22Rv1 (cell line): ENCODE measurements around the gene NDRG2.
A peak's percentile ranks its signal among the peaks of the same experiment; 100 is the strongest.
"Not testable (repeated sequence)": the region's sequence is repeated elsewhere in the genome, so short reads cannot be mapped to it uniquely, and the experiment has no call there.

Source experiments
- H3K27ac ChIP-seq: fragments of 450-650 bp; 2 replicates; pipeline ENCODE4 v1.5.1; 2017
- CTCF ChIP-seq: fragments of 450-650 bp; IDR thresholded peaks from 2 replicates; pipeline ENCODE4 v1.5.1; 2017; ENCODE audit warnings: mild to moderate bottlenecking
- ZFX ChIP-seq: fragments of 450-650 bp; IDR thresholded peaks from 2 replicates; pipeline ENCODE4 v1.6.1; 2017; ENCODE audit warnings: antibody characterized with exemption, borderline replicate concordance

NDRG2 gene

GRCh38 chr14:21016413-21017190, 8.3 kb downstream of the NDRG2 start:
- TF ChIP-seq CTCF (no peak), ZFX (no peak)
- H3K27ac ChIP-seq: no peak overlapping the region

DNA sequence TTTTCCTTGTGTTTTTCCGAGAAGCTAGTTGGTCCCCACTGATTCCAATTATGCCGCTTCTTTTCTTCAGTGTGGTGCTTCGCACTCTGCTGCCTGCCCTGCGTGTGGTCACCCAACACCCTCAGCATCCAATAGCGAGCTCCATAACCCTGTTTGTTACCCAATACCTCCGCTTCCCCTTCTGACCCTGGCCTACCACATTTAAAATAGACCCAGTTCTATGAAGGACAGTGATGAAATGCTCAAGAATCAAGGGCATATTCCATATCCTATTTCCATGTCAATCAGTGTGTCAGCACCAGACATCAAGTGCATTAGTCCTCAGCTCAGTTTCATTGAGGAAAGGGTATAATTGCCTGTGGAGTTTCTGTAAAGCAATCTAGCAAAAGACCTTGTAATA, 9.5 kb downstream of the NDRG2 start:
- TF ChIP-seq ZFX (no peak), CTCF (no peak)
- no peak overlapping the region for H3K27ac ChIP-seq

DNA sequence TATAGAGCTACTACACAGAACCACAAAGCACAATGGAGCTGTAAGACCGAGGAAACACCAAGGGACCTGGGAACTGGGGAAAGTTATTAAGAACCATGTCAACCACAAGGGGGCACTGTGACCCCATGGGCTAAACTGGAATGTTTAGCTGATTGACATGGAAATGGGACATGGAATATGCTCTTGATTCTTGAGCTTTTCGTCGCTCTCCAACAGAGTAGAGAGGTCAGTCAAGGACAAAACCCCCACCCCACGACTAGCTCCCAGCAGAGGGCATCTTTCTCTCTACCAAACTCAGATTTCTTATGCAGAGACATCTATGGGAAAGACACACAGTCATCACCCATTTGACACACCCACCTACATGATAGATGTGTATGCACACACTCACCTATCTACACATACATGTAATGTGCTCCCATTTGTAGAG, 10.1 kb downstream of the NDRG2 start:
- no peak overlapping the region for H3K27ac ChIP-seq
- TF ChIP-seq ZFX (no peak), CTCF (peak; percentile 95)

DNA sequence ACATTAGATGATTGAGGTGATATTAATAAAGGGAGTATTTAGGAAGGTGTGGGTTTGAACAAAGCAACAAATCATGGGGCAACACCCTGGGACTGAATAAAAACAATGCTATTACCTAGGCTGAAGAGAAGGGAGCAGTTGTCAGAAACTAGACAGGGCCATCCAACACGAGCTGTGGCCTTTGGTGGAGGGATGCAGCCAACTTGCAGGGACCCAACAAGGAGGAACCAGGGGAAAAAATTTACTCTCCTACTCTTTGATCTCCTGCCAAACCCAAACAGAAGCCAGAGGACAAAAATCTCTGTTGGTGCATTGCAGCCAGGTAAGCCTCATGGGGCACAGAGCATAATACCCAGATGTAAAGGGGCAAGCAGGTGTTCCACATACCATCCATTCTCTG, 13.7 kb downstream of the NDRG2 start:
- TF ChIP-seq CTCF: no peak
- TF ChIP-seq ZFX: no peak
- H3K27ac ChIP-seq: no peak overlapping the region

DNA sequence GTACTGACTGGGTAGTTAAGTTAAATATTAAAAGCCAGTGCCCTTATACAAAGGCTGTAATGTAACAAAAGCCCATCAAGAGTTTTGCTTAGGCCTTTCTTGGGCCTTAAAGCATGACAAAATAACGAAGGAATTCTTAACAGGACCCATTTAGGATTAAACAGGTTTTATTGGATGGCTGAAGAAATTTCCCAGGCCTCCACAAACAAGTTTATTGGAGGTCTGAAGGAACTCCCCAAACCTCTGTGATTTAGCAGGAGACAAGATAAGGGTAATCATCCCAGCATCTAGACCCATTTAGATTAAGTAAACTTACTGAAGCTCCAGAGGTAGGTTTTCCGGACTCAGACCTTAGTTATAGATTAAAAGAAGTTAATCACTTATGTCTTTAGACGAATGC, 15.1 kb downstream of the NDRG2 start:
- H3K27ac ChIP-seq: not testable (repeated sequence)

DNA sequence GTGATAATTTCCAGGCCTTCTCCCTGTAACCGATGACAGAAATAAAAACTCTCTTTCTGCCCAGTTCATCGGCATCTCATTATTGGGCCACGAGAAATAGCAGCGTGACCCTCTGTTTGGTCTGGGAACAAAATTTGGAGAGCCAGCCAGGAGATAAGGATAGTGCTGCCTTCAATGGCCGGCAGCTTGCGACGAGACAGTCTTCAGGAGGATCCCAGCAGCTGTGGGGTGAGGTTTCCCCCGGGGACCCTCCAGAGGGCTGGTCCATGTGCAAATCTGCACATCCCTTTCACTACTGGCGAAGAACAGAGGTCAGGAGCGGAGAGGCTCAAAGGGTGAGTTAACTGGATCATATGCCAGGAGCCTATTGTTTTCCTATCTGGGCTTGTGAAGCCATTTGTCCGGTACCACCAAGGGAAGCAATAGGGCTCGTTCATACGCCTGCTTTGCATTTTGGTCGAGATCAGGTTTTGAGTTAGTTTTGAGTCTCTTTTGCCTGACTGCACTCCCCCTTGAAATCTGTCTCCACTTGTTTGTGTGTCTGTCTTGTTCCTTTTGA, 21.0 kb downstream of the NDRG2 start:
- TF ChIP-seq CTCF (no peak), ZFX (no peak)
- no peak overlapping the region for H3K27ac ChIP-seq

DNA sequence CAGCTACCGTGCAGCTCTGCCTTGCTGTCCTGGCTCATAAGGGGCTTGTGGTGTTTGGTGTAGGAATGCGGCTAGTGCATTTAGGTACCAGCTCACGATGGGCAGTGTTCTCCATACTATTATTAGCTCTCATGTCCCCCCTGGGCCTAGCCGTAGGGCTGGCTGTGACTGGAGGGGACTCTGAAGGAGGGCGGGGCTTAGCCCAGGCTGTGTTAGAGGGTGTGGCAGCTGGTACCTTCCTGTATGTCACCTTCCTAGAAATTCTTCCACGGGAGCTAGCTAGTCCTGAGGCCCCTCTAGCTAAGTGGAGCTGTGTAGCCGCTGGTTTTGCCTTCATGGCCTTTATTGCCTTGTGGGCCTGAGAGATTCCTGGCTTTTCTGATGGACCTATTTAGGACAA, 23.6 kb downstream of the NDRG2 start:
- H3K27ac ChIP-seq: no peak overlapping the region
- TF ChIP-seq CTCF (no peak), ZFX (no peak)
